ENCODE data around the gene SHD. TPM values are rescaled to one million over a fixed set of nuclear protein-coding genes. Genes with fewer than 3 reads are reported as not detected.

SHD gene
- total and polyA plus RNA-seq, 2 donors (not counting 3 experiments of a cell fraction or from before 2014, with no cell fraction given): not detected

DNA sequence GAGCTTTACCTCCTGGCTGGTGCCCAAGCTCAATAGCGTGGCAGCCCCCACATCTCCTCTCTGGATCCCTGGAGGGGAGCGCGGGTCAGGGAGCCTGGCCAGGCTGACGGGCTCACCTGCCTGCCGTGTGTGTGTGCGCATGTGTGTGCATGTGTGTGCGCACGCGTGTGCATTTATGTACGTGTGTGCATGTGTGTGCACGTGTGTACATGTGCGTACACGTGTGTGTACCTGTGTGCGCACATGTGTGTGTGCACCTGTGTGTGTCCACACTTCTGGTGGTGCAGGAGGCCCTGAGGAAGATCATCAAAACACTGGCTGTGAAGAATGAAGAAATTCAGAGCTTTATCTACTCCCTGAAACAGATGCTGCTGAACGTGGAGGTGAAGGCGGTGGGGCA lies 26.6 kb downstream of the SHD start:
- intact Hi-C loops (cut with micrococcal nuclease) (no loop called here), dilution Hi-C loops (cut with MboI; ENCODE audit: extremely low pct_ligation_motif_present, low sequenced_read_pairs) (no loop called here)
- no peaks in the 10 kb centered on the region for H3K79me2 ChIP-seq (ENCODE audit: control insufficient read depth, insufficient read depth, low read length)
- H3K4me3 ChIP-seq (replicated peaks in 1 of 3; ENCODE audit: insufficient read depth in 1 of 3, low read depth in 1 of 3, low read length in 3 of 3): no peak overlapping the region
- H3K36me3 ChIP-seq (ENCODE audit: control insufficient read depth in 2 of 2, extremely low read depth in 1 of 2, insufficient read depth in 2 of 2, low read length in 2 of 2): peaks cover 0 to 6% of the 10 kb centered on the region in 2 experiments
- FAIRE-seq (no peak), DNase-seq (ENCODE audit: low read depth, low spot score) (no peak)
- no peak overlapping the region for H2AFZ ChIP-seq (ENCODE audit: low read depth, low read length)
- no peak overlapping the region for H3K27ac ChIP-seq (ENCODE audit: insufficient read depth, low read depth, low read length)
- BruUV-seq (replicated peaks): no TSS peak
- H3K9ac ChIP-seq (replicated peaks; ENCODE audit: extremely low read depth, insufficient read depth, low read length): no peak overlapping the region
- H4K20me1 ChIP-seq (replicated peaks; ENCODE audit: control insufficient read depth, extremely low read depth, insufficient read depth, low read length): no peaks in the 10 kb centered on the region
- no peaks in the 10 kb centered on the region for H3K27me3 ChIP-seq (ENCODE audit: control insufficient read depth in 2 of 2, insufficient read depth in 2 of 2, low read length in 2 of 2)
- TF ChIP-seq MAX (IDR thresholded peaks at IDR 0.05; ENCODE audit: insufficient read depth, insufficient read length): no peak
- TF ChIP-seq FOS (IDR thresholded peaks at IDR 0.05; ENCODE audit: borderline replicate concordance, insufficient read depth, low read length): no peak
- no peak for TF ChIP-seq EZH2 (IDR thresholded peaks at IDR 0.05; ENCODE audit: borderline replicate concordance, low read depth, low read length, severe bottlenecking)
- TF ChIP-seq MYC (IDR thresholded peaks at IDR 0.05; ENCODE audit: low read depth, low read length): no peak
- TF ChIP-seq GATA2 (IDR thresholded peaks at IDR 0.05; ENCODE audit: insufficient read depth, insufficient read length, low read depth, low read length): no peak
- no peak for TF ChIP-seq JUN (IDR thresholded peaks at IDR 0.05; ENCODE audit: borderline replicate concordance, insufficient read depth, insufficient read length, low read depth)
- no peak for TF ChIP-seq POLR2A (IDR thresholded peaks at IDR 0.05; ENCODE audit: low read depth, low read length)
- no peak for TF ChIP-seq CTCF (IDR thresholded peaks at IDR 0.05; ENCODE audit: extremely low read depth in 1 of 2, insufficient read depth in 1 of 2, low read depth in 1 of 2, low read length in 2 of 2)
- TF ChIP-seq POLR2AphosphoS5 (IDR thresholded peaks at IDR 0.05; ENCODE audit: insufficient read depth, low read depth, low read length): no peak
- no peaks in the 10 kb centered on the region for H3K9me3 ChIP-seq (replicated peaks; ENCODE audit: control insufficient read depth, insufficient read depth, low read length)
- POLR2A ChIA-PET: no interaction called here
- no peaks in the 10 kb centered on the region for H3K9me1 ChIP-seq (replicated peaks; ENCODE audit: control insufficient read depth, extremely low read depth, insufficient read depth, low read length)
- CTCF ChIA-PET: interaction anchor here (1.3 to 1.5 kb wide), 2 partner anchors 27 to 38 kb away, joined by 4 read pairs; no protein-coding TSS in a partner anchor
- H3K4me2 ChIP-seq (ENCODE audit: insufficient read depth, low read length): no peak overlapping the region
- H3K4me1 ChIP-seq (ENCODE audit: control insufficient read depth, extremely low read depth, insufficient read depth, low read length): no peaks in the 10 kb centered on the region
